NOMO-1 treated with dmso at 0.1 percent for 144 hours (cell line): ENCODE data around the gene SIN3B.
A peak's percentile ranks its signal among the peaks of the same experiment; 100 is the strongest.

ENCODE experiments used
- DNase-seq: peaks from one replicate; lab custom pipeline; 2025; ENCODE audit not compliant: unreplicated experiment; lab: John Stamatoyannopoulos, UW

The SIN3B gene

DNA sequence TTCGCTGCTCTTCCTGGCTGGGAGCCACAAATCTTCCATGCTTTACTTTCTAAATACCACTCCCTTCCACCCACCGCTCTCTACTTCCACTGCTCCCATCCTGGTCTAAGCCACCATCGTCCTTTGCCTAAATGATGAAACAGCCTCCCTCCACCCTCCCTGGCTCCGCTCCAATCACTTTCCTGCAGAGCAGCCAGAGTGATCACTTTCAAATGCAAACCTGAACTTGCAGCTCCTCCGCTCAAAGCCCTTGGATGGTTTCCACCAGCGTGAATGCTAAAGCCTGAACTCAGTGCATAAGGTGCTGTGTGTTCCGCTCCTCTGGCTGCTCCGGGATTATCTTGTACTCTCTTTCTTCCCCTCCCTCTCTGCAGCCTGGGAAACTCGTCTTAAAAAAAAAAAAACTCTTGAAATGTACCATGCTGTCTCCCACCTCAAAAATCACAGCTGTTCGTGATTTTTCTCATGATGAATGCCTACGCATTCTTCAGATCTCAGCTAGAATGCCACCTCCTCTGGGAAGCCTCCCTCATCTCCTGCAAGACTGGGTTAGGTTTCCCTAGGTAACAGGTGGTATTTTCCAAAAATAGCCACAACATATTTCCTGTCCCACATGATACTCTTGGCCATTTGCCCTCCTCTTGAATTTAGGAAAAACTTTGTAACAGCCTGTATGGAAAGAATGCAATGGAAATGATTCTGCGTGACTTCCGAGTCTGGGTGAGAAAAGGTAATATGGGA is 3.7 kb upstream of the SIN3B start:
- DNase-seq = no peak

DNA sequence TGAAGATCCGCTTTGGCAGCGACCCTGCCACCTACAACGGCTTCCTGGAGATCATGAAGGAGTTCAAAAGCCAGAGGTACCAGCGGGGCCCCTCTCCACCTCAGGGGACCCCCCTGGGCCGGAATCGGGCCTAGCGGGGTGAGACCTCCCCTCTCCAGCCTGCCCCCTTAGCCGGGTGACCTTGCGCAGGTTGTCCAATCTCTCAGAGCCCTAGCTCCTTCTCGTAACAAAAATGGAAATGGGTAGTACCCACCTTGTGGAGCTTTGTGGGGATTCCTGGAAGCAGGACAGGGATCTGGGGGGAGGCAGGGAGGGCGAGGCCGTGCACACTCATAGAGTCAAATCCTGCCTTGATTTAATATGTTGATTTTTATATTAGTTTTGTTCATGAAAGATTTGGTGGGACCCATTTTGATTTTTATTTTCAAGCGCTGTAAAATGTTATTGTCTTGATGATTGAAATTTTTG is 658 bp downstream of the SIN3B start:
- no peak for DNase-seq

DNA sequence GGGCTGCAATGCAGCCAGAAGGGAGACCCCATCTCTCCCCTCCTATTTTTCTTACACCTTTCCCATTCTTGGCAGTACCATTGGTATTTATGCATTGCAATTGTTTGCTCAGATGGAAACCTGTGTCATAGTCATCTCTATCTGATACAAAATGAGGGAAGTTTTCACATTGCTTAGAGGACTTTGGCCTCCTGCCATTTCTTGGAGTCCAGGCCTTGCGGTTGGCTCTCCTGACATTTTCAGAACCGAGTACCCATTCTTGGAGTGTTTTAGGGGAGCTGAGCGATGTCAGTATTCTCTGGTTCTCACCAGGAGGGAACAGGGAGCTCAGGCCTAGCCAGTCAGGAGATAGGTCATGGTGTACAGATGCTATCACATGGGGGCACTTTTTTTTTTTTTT is 1.5 kb downstream of the SIN3B start:
- DNase-seq = no peak

- no peak for DNase-seq
Observed at GRCh38 chr19:16831531-16831930, 2.3 kb downstream of the SIN3B start.

- DNase-seq = no peak
Observed at GRCh38 chr19:16834747-16835146, 5.5 kb downstream of the SIN3B start.

DNA sequence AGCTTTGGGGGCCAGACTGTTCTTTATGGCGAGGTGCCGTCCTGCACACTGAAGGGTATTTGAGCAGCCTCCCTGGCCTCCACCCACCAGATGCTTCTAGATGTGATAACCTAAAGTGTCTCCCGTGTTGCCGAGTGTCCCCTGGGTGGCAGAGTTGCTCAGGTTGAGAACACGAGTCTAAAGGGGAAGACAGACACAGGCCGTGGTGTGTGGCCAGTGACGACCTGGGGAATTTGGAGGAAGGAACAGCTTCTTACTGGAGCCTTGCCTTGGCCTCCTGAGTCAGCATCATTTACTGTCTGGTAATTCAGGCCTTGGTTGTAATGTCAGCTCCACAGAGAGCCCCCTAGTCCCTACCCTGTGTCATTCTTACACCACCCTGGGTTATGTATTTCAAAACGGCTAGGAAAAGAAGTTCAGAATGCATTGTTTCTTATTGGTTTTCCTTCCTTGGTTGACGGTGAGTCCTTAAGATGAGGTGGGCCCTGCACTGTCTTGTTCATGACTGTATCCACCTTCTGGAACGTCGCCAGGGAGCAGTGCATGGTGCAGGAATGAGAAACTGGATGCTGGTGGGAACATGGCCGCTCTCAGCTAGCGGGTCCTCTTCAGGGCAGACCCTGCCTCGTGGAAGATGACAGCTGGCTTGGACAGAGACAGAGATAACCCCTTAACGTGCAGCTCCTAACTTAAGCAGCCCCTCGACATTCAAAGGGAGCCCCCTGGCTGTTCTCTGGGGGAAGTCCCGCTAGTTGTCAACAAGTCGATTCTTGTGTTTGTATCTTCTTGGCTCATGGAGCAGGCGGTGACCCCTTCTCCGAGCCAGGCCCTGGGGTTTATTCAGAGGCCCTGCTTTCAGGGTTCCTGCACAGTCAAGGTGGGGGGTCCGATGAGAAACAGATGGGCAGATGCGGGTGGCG is 7.2 kb downstream of the SIN3B start:
- no peak for DNase-seq

DNA sequence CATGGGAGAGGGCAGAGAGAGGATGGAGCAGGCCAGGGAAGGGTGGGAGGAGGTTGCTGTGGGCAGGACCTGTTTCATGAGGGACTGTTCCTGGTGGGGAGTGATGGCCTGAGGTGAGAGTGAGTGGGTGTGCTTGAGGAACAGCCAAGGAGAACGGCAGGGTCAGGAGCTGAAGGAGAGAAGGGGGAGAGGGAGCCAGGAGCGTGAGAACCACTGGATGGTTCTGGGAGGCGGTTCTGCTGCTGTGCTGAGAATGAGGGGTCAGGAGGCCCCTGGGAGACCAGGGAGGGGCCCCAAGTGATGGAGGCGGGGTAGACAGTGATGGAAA is 7.8 kb downstream of the SIN3B start:
- no peak for DNase-seq

- DNase-seq = no peak
Observed at GRCh38 chr19:16841391-16841926, 12.3 kb downstream of the SIN3B start.

GRCh38 chr19:16846901-16847300 is 17.7 kb downstream of the SIN3B start:
- DNase-seq = no peak

DNA sequence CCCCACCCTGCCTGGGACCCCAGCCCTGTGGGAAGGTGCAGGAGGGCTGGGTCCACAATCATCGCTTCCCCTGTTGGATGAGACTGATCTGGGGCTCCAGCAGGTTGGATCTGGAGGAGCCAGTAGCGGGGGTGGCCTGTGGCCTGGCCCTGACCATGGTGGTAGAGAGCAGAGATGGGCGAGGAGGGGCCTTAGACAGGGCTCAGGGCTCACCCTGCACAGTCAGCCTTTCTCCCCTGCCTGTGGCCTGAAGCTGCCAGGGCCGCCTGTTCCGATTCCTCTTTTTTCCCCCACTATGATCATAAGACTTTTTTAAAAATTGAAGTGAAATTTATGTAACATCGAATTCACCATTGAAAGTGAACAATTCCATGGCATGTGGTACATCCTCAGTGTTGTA is 18.2 kb downstream of the SIN3B start:
- no peak for DNase-seq

DNA sequence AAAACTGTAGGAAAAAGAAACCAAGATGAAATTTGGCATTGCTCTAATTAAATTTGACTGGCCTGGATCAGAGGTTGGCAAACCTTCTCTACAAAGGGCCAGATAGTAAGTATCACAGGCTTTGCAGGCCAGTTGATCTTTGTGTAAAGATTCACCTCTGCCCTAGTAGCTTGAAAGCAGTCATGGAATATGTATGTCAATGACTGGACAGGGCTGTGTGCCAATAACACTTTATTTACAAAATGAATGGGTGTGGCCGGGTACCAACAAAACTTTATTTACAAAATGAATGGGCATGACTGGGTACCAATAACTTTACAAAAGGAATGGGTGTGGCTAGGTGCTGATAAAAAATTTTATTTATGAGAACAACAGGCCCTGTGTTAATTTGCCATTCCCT is 20.0 kb downstream of the SIN3B start:
- DNase-seq = no peak

DNA sequence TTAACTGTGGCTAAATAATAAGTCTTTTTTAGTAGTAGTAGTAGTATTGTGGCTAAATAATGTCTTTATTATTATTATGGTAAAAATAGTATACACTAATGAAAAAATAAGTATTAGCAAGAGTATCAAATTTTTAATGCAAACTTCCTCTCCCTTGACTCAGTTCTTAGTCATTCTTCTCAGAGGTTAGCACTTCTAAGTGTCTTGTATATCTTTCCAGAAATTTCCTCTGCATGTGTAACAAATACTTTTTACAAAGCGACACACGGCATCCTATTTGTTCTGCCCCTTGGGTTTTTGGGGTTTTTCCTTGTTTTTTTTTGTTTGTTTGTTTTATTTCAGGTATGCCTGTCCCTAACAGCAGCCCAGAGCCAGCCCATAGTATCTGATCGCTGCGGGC is 20.9 kb downstream of the SIN3B start:
- DNase-seq = no peak

- no peak for DNase-seq
Observed at GRCh38 chr19:16851031-16851712, 22.0 kb downstream of the SIN3B start.

DNA sequence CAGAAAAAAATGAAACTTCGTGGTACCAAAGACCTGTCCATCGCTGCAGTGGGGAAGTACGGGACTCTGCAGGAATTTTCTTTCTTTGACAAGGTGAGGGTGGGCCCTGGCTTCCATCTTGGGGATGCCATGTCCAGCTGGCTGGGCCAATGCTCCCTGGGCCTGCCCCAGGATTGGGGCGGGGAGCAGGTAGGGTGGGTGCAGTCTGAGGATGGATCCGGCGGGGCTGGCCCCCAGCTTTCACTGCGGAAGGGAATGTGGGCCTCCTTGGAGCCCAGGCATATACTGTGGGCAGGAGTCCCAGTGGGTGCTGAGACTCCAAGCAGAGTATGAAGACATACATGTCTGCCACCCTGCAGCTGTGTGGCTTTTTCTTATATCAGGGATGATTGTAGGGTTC is 23.9 kb downstream of the SIN3B start:
- DNase-seq = no peak

- no peak for DNase-seq
Observed at GRCh38 chr19:16856091-16856490, 26.9 kb downstream of the SIN3B start.

GRCh38 chr19:16859626-16860025 is 30.4 kb downstream of the SIN3B start:
- no peak for DNase-seq

DNA sequence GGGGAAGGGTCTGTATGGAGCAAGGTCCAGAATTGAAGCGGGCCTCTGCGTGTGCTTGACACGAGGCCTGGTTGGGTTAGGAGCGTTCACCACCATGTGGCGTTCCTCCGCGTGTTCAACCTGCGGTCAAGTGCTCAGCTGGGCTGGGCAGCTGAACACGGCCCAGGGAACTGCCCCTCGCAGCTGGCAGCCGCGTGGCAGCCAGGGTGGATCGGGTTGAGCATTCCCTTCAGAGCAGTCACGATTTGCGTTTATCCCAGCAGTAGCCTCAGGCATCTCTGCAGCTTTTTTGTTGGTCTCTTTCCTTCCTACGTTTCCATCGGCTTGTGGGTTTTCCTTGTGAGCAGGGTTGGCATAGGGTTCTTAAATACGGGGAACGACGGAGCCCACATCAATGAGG is 30.9 kb downstream of the SIN3B start:
- DNase-seq = no peak

DNA sequence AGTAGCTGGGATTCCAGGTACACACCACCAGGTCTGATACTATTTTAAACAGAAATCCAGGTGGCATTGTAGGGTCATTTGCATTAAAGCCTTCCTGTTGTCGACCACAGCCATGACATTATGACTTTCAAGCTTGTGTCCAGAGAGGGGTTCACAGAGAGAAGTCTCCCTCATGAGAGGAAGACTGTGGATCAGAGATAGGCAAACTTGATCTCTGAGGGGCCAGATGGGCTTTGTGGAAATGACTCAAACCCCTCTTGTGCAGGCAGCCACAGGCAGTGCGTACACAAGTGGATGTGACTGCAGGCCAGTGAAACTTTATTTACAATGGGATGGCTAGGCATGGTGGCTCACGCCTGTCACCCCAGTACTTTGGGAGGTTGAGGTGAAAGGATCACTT is 31.8 kb downstream of the SIN3B start:
- no peak for DNase-seq

GRCh38 chr19:16861834-16862233 is 32.6 kb downstream of the SIN3B start:
- DNase-seq = no peak

GRCh38 chr19:16862826-16863415 is 33.7 kb downstream of the SIN3B start:
- peak; percentile 31 for DNase-seq

DNA sequence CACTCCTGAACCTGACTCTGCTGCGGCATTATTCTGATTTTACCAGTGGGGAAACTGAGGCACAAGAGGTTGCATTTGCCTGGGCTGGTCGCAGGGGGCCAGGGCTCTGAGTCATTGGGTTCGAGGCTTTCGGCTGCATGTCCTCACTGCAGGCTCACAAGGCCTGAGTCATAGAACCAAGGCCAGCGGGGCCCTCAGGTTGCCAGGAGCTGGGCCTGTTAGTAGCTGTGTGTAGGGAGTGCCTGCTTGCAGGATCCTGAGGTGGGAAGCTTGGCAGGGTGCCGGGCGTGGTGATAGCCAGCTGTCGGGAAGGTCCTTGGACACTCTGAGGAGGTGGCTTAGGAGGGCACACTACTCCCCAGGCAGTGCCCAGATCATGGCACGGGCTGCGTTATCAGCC is 38.0 kb downstream of the SIN3B start:
- DNase-seq = no peak
